ENCODE results near the gene CAMTA1. TPM values are rescaled to one million over a fixed set of nuclear protein-coding genes. Genes with fewer than 3 reads are reported as not detected.
A peak's percentile ranks its signal among the peaks of the same experiment; 100 is the strongest.

Gene CAMTA1
- total and polyA plus RNA-seq, 12 donors, result 123 to 265 (median 142) TPM

GRCh38 chr1:6889875-6890480 lies 104.7 kb downstream of the CAMTA1 start:
- H3K9me3 ChIP-seq, result no peaks in the 10 kb centered on the region
- 17 to 28% methylated on average over 3 of the region's 3 CpGs for WGBS, 2 donors
- H3K27me3 ChIP-seq, result no peaks in the 10 kb centered on the region
- H3K27ac ChIP-seq, result no peak overlapping the region
- ATAC-seq, result peak in 7 of 8 donors; percentile 61 to 84 (median 73)
- peak; percentile 55 to 90 (median 82) for TF ChIP-seq CTCF (IDR thresholded peaks at IDR 0.05)
- peaks cover 0 to 9% (median 6%) of the 10 kb centered on the region in 9 donors for H3K4me1 ChIP-seq
- no peak overlapping the region for H3K4me3 ChIP-seq
- intact Hi-C loops (cut with DNase I), result loop anchor here (2.0 to 10.0 kb wide), 8 partner anchors 93 to 175 kb away; no protein-coding TSS in a partner anchor
- H3K36me3 ChIP-seq, result peaks cover 0 to 12% (median 0%) of the 10 kb centered on the region in 9 donors
- peak in 1 of 2 donors; percentile 40 for DNase-seq

- intact Hi-C loops (cut with DNase I), result loop anchor here in 8 of 10 donors (2.0 to 10.0 kb wide), 8 partner anchors 93 to 174 kb away; no protein-coding TSS in a partner anchor
- H3K27ac ChIP-seq, result no peak overlapping the region
- no peaks in the 10 kb centered on the region for H3K27me3 ChIP-seq
- H3K4me3 ChIP-seq, result no peak overlapping the region
- DNase-seq, result no peak
- no peak for ATAC-seq
- H3K4me1 ChIP-seq, result peaks cover 0 to 9% (median 6%) of the 10 kb centered on the region in 9 donors
- no peaks in the 10 kb centered on the region for H3K9me3 ChIP-seq
- H3K36me3 ChIP-seq, result peaks cover 0 to 12% (median 0%) of the 10 kb centered on the region in 9 donors
- 93 to 100% methylated on average over 1 of the region's 1 CpG for WGBS, 2 donors
- no peak for TF ChIP-seq CTCF (IDR thresholded peaks at IDR 0.05)
These were observed 105.4 kb downstream of the CAMTA1 start for GRCh38 chr1:6890686-6891085.

GRCh38 chr1:6891781-6892579 lies 106.7 kb downstream of the CAMTA1 start:
- Histone ChIP-seq H3K27me3 (no peaks in the 10 kb centered on the region), H3K4me1 (peaks cover 0 to 9% (median 6%) of the 10 kb centered on the region in 9 donors), H3K4me3 (no peak overlapping the region), H3K9me3 (no peaks in the 10 kb centered on the region), H3K27ac (no peak overlapping the region), H3K36me3 (peaks cover 0 to 12% (median 0%) of the 10 kb centered on the region in 9 donors)
- TF ChIP-seq CTCF (IDR thresholded peaks at IDR 0.05), result no peak
- intact Hi-C loops (cut with DNase I), result loop anchor here in 8 of 10 donors (2.0 to 10.0 kb wide), 8 partner anchors 95 to 173 kb away; no protein-coding TSS in a partner anchor
- WGBS, 2 donors, result 94 to 96% methylated on average over 7 of the region's 7 CpGs
- no peak for ATAC-seq
- no peak for DNase-seq

- 92 to 94% methylated on average over 7 of the region's 7 CpGs for WGBS, 2 donors
- no peak for ATAC-seq
- DNase-seq, result no peak
- no peak overlapping the region for H3K4me3 ChIP-seq
- no peak overlapping the region for H3K27ac ChIP-seq
- no peaks in the 10 kb centered on the region for H3K9me3 ChIP-seq
- H3K27me3 ChIP-seq, result no peaks in the 10 kb centered on the region
- H3K36me3 ChIP-seq, result peaks cover 0 to 1% (median 0%) of the 10 kb centered on the region in 9 donors
- H3K4me1 ChIP-seq, result peaks cover 0 to 9% (median 6%) of the 10 kb centered on the region in 9 donors
- intact Hi-C loops (cut with DNase I), result loop anchor here in 7 of 10 donors (5.0 to 10.0 kb wide), 7 partner anchors 96 to 171 kb away; no protein-coding TSS in a partner anchor
- TF ChIP-seq CTCF (IDR thresholded peaks at IDR 0.05), result no peak
These were observed 108.1 kb downstream of the CAMTA1 start for GRCh38 chr1:6893388-6893787.
